ENCODE measurements around the gene FOXF1. TPM values are rescaled to one million over a fixed set of nuclear protein-coding genes. Genes with fewer than 3 reads are reported as not detected.
A peak's percentile ranks its signal among the peaks of the same experiment; 100 is the strongest.

The FOXF1 gene
- total and polyA plus RNA-seq, 2 of the 13 experiments (the other 11 are each of a cell fraction or from before 2014, with no cell fraction given) = not detected

DNA sequence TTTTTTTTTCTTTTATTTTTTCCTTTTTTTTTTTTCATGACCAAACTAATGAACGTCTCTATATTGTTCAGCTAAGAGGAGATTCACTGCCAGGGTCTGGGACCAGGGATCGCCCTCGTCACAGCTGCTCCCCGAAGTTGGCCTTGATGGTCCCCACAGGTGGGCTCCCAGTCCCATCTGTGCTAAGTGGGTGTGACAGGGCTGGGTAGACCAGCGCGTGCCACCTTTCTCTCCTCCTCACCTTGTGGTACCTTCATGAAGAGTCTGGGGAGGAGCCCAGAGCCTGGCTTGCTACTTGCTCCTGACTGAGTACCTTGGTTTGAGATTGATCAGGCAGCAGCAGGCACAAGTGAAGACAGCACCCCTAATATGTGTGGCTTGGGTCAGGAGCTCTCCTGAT, 6.5 kb upstream of the FOXF1 start (continued):
- TF ChIP-seq TBX3 (IDR thresholded peaks at IDR 0.05; ENCODE audit: borderline replicate concordance) (no peak), SIX4 (CRISPR knock-in tag; IDR thresholded peaks at IDR 0.05) (no peak)
- TF ChIP-seq, protein P1, sequence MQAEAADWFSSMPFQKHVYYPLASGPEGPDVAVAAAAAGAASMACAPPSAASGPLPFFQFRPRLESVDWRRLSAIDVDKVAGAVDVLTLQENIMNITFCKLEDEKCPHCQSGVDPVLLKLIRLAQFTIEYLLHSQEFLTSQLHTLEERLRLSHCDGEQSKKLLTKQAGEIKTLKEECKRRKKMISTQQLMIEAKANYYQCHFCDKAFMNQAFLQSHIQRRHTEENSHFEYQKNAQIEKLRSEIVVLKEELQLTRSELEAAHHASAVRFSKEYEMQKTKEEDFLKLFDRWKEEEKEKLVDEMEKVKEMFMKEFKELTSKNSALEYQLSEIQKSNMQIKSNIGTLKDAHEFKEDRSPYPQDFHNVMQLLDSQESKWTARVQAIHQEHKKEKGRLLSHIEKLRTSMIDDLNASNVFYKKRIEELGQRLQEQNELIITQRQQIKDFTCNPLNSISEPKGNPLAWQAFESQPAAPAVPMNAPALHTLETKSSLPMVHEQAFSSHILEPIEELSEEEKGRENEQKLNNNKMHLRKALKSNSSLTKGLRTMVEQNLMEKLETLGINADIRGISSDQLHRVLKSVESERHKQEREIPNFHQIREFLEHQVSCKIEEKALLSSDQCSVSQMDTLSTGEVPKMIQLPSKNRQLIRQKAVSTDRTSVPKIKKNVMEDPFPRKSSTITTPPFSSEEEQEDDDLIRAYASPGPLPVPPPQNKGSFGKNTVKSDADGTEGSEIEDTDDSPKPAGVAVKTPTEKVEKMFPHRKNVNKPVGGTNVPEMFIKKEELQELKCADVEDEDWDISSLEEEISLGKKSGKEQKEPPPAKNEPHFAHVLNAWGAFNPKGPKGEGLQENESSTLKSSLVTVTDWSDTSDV (CRISPR knock-in tag; IDR thresholded peaks at IDR 0.05) = no peak

DNA sequence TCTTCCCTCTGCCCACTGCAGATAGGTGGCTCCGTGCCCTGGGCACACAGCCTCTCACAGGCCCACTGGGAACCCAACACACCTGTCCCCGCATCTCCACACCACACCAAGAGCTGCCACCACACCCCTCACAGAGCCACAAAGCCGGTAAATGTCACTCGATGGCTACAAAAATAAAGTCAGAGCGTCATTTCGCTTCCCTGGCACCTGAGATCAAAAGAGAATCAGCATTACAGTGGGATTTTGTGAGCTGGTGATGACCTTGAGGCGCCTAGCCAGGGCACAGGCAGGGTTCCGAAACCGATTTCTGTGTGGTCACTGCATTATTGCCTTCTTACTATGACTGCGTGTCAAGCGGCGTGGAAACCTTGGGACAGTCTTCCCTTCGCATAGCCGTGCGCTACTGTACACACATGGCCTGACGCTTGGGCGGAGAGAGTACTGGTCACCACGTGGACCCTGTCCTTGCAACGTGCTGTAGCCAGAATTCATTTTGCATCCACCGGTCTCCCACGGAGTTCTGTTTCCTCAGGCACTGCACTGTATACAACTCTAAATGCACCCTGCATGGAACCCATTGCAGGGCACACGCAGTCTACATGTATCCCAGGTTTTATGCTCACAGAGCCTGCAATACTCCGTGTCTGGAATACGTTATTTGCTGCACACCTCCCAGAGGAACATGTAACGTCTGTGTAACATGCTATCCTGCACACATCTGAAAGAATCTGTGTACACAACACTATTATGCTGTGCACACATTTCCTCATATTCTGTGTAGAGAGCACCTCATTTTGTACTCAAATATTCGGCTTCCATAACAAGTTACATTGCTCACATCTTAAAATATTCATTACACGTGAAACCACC, 5.8 kb upstream of the FOXF1 start:
- DNase-seq (ENCODE audit: low spot score) (no peak), FAIRE-seq (no peak), ATAC-seq (no peak)
- POLR2A ChIA-PET = no interaction called here
- TF ChIP-seq MNT (IDR thresholded peaks at IDR 0.05) = peak; percentile 91
- TF ChIP-seq PAX8 (CRISPR knock-in tag; IDR thresholded peaks at IDR 0.05; ENCODE audit: borderline replicate concordance) = no peak
- no peaks in the 10 kb centered on the region for H3K36me3 ChIP-seq (replicated peaks in 1 of 2; ENCODE audit: control insufficient read depth in 1 of 2, insufficient read depth in 2 of 2, low read length in 2 of 2)
- 31% methylated on average over 18 of the region's 27 CpGs for WGBS (ENCODE audit: low lambda C conversion rate)
- H3K27ac ChIP-seq (ENCODE audit: extremely low read length, insufficient read depth, low read length) = no peak overlapping the region
- CTCF ChIA-PET (ENCODE audit: low intra/inter-chr PET ratio, low total read pairs) = no interaction called here
- intact Hi-C loops (cut with micrococcal nuclease; ENCODE audit: unreplicated experiment) (no loop called here), in situ Hi-C loops (cut with HindIII; ENCODE audit: extremely low pct_ligation_motif_present, low pct_unique_long_range_greater_than_20kb) (loop anchor here (25.0 kb wide), 1 partner anchor 692 kb away; no protein-coding TSS in a partner anchor)
- no peak overlapping the region for H3K9ac ChIP-seq (ENCODE audit: insufficient read depth, low read depth, low read length)
- no TSS peak for BruUV-seq (replicated peaks)
- H4K20me1 ChIP-seq (ENCODE audit: insufficient read depth, low read length) = no peaks in the 10 kb centered on the region; the same call in 1 of the 2 replicates
- no peaks in the 10 kb centered on the region for H3K9me3 ChIP-seq (ENCODE audit: low read length)
- no peak overlapping the region for H3K4me2 ChIP-seq (ENCODE audit: low read depth, low read length)
- no peak overlapping the region for H3K4me3 ChIP-seq (replicated peaks in 1 of 3; ENCODE audit: insufficient read depth in 1 of 3, low read depth in 2 of 3, low read length in 3 of 3)
- H3K27me3 ChIP-seq (ENCODE audit: control insufficient read depth in 1 of 2, insufficient read depth in 2 of 2, low read length in 2 of 2) = peaks cover 36 to 97% of the 10 kb centered on the region in 2 experiments
- no peak overlapping the region for H2AFZ ChIP-seq (ENCODE audit: low read length)
- peaks cover 9% of the 10 kb centered on the region; the same call in 1 of the 2 replicates for H3K4me1 ChIP-seq (ENCODE audit: insufficient read depth, low read length)
- no peaks in the 10 kb centered on the region for H3K79me2 ChIP-seq (ENCODE audit: insufficient read depth, low read length)

Data from HepG2 (cell line).